OCI-M2 (cell line): ENCODE data around the gene CPEB4.

Experiments used
- DNase-seq: peaks from one replicate; lab custom pipeline; 2025; ENCODE audit not compliant: unreplicated experiment; lab: John Stamatoyannopoulos, UW

The CPEB4 gene

DNA sequence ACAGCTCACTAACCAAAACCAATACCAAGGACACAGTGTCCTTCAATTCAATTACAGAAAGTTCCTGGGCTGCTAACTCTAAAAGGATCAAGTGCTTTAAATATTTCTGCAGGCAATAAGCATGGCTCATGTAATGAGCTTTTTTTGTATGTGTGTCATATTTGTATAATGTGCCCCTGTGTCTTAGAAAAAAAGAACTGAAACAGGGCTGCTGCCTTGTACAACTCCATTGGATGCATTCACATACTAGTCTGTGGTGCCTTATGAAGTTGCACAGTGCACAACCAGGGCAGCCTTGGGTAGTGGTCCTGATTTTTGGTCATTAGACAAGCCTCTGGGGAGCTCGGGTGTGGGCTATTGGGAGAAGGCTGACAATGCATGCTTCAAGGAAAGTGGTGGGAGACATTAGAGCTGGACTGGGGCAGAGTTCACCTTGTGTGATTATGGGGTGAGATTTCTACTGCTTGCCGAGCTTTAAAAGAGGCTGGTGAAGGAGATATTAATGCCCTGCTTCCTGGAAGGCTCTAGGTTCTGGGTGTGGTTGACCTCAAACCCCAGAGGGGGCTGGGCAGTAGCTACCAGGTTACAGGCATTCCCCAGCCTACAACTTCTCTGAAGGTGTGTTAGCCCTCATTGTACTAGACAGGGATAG, 3.6 kb upstream of the CPEB4 start:
- no peak for DNase-seq

DNA sequence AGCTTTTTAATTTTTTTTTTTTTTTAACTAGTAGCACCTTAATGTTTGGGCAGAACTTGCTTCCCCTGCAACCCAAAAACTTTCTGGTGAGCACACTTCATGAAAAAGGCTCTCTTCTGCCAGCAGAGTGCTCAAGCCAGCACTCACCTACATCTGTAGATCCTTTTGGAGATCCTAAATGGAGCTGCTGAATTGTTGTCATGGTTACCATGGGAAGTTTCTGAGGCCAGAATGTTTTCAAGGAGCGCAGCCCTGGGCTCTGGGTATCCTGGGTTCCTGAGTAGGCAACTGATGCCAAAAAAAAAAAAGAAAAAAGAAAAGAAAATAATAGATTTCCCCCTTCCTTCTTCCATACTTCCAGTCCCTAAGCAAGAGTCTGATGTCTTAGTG, 3.1 kb upstream of the CPEB4 start:
- no peak for DNase-seq

DNA sequence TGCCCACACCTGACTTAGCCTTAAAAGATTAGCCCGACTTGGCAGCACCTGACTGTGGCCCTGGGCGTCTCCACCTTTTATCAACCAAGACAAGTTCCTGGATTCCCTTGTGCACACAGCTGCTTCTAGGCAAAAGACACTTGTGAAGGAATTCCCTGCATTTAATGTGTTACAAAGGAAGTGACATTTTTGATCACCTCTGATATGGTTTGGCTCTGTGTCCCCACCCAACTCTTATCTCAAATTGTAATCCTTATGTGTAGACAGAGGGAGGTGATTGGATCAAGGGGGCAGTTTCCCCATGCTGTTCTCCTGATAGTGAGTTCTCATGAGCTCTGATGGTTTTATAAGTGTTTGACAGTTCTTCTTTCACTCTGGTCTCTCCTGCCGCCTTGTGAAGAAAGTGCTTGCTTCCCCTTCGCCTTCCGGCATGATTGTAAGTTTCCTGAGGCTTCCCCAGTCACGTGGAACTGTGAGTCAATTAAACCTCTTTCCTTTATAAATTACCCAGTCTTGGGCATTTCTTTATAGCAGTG, 2.6 kb upstream of the CPEB4 start:
- no peak for DNase-seq

GRCh38 chr5:173886150-173886549, 2.0 kb upstream of the CPEB4 start:
- DNase-seq, result no peak

DNA sequence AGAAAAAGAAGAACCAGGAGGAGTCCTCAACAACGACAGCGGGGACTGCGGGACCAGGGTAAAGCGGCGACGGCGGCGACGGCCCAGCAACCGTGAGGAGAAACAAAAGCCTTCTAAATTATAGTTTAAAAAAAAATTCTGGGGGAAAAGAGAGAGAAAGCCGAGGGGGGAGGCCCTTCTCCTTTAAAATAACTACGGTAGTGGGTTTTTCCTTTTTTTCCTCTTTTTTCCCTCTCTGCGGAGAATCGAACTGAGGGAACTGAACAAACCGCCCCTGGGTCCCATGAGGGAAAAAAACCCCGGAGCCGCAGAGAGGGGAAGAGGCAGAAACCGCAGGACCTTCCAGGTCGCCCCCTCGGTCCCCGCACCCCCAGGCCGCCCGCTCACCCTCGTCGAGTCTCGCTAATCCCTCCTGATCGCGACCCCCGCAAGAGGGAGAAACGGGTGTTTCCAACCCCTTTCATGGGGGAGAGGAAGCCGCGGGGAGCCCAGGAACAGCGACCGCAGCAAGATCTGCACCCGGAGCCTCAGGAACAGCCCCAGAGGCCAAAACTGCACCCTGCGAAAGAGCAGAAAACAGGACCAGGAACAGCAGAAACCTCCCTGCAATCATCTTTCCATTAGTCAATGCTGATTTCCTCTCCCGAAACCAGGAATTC, 453 bp downstream of the CPEB4 start:
- no peak for DNase-seq

- no peak for DNase-seq
Observed at GRCh38 chr5:173890195-173890991, 2.2 kb downstream of the CPEB4 start.

GRCh38 chr5:173891308-173892116, 3.4 kb downstream of the CPEB4 start:
- DNase-seq, result no peak

DNA sequence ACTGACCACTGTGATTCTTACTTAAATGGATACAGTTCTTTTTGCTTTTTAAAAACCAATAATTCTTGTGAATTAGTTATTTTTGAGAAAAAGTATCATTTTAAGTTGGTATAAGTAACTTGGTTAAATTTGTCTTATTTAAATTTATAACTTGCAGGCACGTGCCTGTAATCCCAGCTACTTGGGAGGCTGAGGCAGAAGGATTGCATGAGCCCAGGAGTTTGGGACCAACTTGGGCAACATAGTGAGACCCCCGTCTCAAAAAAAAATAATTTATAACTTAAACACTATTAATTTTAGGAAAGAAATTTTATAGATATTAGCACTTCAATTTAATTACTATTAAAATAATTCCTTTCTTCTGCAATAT, 5.0 kb downstream of the CPEB4 start:
- DNase-seq, result no peak

DNA sequence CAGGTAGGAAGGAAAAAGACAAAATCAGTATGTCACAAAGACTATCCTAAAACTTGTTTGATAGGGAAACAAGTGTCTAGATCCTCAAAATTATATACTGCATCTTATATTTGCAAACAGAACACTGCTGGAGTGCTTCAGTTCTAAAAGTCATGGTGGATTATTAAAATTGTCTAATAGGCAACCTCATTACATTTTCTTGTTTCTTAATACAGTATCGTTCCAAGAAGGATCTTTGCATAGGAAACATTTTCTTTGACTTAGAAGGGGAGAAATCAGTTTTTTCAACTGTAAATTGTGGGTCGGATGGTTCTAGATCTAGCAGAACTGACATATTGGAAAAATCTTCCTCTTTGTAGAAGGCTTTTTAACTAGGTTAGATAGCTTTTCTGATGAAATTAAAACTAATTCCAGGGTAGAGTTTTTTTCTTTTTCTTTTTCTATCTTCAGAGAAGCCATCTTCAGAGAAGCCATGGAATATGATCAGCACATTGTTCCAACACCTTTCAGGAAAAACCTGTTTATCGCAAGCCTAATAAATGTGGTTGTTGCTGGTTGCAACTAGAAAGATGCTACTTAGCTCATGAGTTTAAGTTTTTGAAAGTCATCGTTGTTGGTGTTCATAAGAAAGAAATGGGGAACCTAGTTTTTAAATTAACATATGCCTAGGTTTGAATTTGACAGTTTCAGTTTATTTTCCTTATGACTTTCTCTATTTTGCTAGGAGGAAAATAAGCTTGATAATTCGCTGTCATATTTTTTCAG, 7.4 kb downstream of the CPEB4 start:
- DNase-seq, result no peak

GRCh38 chr5:173896631-173897030, 8.5 kb downstream of the CPEB4 start:
- DNase-seq, result no peak

- no peak for DNase-seq
Observed at GRCh38 chr5:173901705-173902104, 13.6 kb downstream of the CPEB4 start.

DNA sequence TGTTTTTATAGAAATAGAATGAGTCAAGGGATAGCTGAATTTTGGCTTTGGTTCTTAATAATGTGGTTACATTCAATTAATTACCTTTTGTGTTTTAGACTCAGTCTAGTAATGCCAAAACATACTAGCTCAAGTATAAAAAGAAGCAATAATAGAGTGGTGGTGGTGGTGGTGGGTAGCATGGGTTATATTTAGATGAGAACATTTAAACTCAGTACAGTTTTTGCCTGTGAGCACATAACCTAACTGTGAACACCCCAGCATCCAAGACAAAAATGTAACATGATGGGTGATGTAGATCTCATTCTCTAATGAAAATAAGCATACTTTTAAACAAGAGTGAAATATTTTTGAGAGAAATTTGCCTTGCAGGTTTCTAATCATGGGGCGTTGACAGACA, 14.2 kb downstream of the CPEB4 start:
- no peak for DNase-seq

DNA sequence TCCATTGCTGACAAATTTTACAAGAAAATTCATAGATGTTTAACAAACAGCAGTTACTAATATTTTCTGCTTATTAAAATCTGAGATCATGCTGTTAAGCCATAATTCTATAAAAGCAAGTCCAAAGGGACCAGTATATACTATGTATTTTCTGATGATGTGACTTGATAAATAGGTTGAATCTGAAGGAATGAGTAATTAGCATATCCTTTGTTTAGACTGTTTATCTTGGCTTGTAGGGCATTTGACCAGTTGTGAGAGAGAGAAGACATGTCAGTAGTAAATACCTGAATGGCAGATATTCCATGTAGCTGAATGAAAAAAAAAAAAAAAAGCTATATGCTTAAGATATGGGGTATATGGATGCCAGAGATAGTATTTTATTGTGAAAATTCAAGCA, 14.6 kb downstream of the CPEB4 start:
- no peak for DNase-seq

- DNase-seq, result no peak
Observed at GRCh38 chr5:173903396-173904140, 15.4 kb downstream of the CPEB4 start.

DNA sequence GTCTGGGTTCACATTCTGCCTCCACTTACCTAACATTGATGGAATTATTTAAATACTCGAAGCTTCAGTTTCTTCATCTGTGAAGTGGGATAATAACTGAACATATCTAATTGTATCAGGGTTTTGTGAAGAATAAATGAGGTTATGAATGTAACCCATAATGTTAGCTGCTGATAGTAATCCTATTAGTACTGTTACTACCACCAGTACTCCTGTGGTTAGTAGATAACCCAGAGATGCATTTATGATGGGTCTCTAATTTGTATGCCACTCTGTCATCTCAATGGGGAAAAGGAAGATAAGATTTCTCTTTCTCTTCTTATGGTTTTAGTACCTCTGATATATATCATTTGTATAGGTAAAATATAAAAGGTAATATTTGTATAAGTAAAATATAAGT, 16.0 kb downstream of the CPEB4 start:
- no peak for DNase-seq

- DNase-seq, result no peak
Observed at GRCh38 chr5:173907284-173907683, 19.1 kb downstream of the CPEB4 start.

GRCh38 chr5:173907686-173908371, 19.7 kb downstream of the CPEB4 start:
- no peak for DNase-seq

DNA sequence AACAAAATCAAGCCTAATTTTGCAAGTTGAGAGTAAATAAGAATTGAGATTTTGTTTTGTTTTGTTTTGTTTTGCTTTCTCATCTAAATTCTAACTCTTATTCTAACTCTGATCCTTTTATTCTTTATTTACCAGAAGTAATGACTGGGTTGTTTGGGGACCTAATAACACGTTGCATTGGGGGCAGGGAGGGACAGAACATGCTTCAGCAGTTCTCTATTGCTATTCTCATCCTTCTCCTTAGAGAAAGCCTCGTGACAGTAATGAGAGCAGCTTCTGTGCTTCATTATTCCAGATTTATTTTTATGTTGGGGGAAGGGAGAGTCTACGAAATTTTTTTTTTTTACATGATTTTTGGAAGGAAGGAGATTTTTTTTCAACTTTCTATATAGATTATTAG, 21.1 kb downstream of the CPEB4 start:
- DNase-seq, result no peak

GRCh38 chr5:173910215-173910614, 22.1 kb downstream of the CPEB4 start:
- DNase-seq, result no peak
